Heart right ventricle (tissue), 16 donors: ENCODE results near the gene DENND1A. TPM values are rescaled to one million over a fixed set of nuclear protein-coding genes. Genes with fewer than 3 reads are reported as not detected.

Source experiments
- ATAC-seq, 8 donors: fragments of 200-7000 bp; cut with Tn5 transposase; one replicate each; pipeline ENCODE4 v1.9.1; 2020; ENCODE audit warnings: mild to moderate bottlenecking in 8 of 8, moderate library complexity in 8 of 8, moderate number of reproducible peaks in 1 of 8
- DNase-seq, 2 donors: peaks; one replicate each; pipeline ENCODE4 v3.0.0-alpha.2; 2020
- H3K27ac ChIP-seq, 10 donors: fragments of 200-600 bp; sonication (generic) in 2 of 10; one replicate each; pipeline versions ENCODE4 v1.5.0 to v1.8.0; 2020 to 2022; ENCODE audit warnings: mild to moderate bottlenecking in 3 of 10
- H3K27me3 ChIP-seq, 7 donors: fragments of 200-600 bp; one replicate each; pipeline ENCODE4 v1.8.0; 2021 to 2022; ENCODE audit warnings: mild to moderate bottlenecking in 2 of 7
- H3K36me3 ChIP-seq, 9 donors: fragments of 200-600 bp; sonication (generic) in 1 of 9; one replicate each; pipeline versions ENCODE4 v1.5.0 to v1.8.0; 2020 to 2022; ENCODE audit warnings: mild to moderate bottlenecking in 2 of 9
- H3K4me1 ChIP-seq, 9 donors: fragments of 200-600 bp; sonication (generic) in 1 of 9; one replicate each; pipeline versions ENCODE4 v1.5.0 to v1.8.0; 2020 to 2022; ENCODE audit warnings: mild to moderate bottlenecking in 4 of 9
- H3K4me3 ChIP-seq, 10 donors: fragments of 200-600 bp; sonication (generic) in 2 of 10; one replicate each; pipeline versions ENCODE4 v1.5.0 to v1.8.0; 2020 to 2022; ENCODE audit warnings: mild to moderate bottlenecking in 7 of 10, moderate library complexity in 2 of 10
- H3K9me3 ChIP-seq, 11 donors: fragments of 200-600 bp in 10 of 11; sonication (generic) in 2 of 11; one replicate each; pipeline versions ENCODE4 v1.5.0 to v1.8.0; 2013 to 2022; ENCODE audit warnings: mild to moderate bottlenecking in 2 of 11, control low read depth in 1 of 11, moderate library complexity in 1 of 11
- WGBS, 2 donors: extraction: QIAGEN DNeasy Blood & Tissue Kit; methylation state at CpG; one replicate each; pipeline ENCODE4 v1.1.7; 2013; ENCODE audit warnings: inconsistent platforms in 1 of 2; 5-methylcytosine and 5-hydroxymethylcytosine counted together
- intact Hi-C, 10 donors: fragments of 100-400 bp; cut with DNase I; formaldehyde crosslinking; loops; one replicate each; pipeline versions ENCODE4 v1.11.1 to v1.14.2; 2022
- polyA plus RNA-seq, 2 donors: library from polyadenylated mRNA; stranded (reverse); fragments of 200-250 nt; gene quantifications; one replicate each; pipeline ENCODE4 v1.2.3, GENCODE V29; 2013
- total RNA-seq, 10 donors: library from RNA; stranded (reverse); fragmentation: NEBNext Ultra II Directional in 3 of 10; extraction: Animal tissue kit (Norgen Biotek cat#: 25700) in 3 of 10; gene quantifications; one replicate each; pipeline versions ENCODE4 v1.2.1 to v1.2.4, GENCODE V29; 2021 to 2023
- TF ChIP-seq, protein P1 (sequence below), 9 donors: fragments of 200-600 bp; sonication (generic) in 2 of 9; IDR thresholded peaks; one replicate each; pipeline versions ENCODE4 v1.5.0 to v1.8.0; 2021 to 2022; ENCODE audit warnings: antibody characterized with exemption in 9 of 9, mild to moderate bottlenecking in 5 of 9, moderate library complexity in 1 of 9
- donor health status: Arrhythmogenic right ventricular cardiomyopathy.
- donor health status: ischemic (EF 13 %, LVEDD 7.1; RV severe dilation, severe dysfunction).
- donor health status: healthy with polysubstance abuse.
- donor health status: DM: no; HTN: yes; CAD: no.
- donor health status: DM: no; HTN: no; CAD: no.
- donor health status: ischemic (EF 25% LVEDD 6.9; RV normal size, moderate dysfunction).
- donor health status: ischemic (EF 25% LVEDD 5.7; RV mildly dilated, moderate dysfunction).
- donor health status: healthy.
- donor health status: DM: yes; HTN: yes; CAD: no.
- donor health status: Ischemic cardiomyopathy.
- donor health status: ischemic (EF 35%, LVEDD 5.7; RV mildly dilated, moderate dysfunction).
- donor health status: nonischemic (EF 11% LVEDD 7.7; RV severe dilation, severe dysfunction).
- donor health status: DM: yes; HTN: yes; CAD: no.
- donor health status: PGD.
- donor health status: ischemic (EF 29% LVEDD 5.4; RV normal size, mild dysfunction).
- donor health status: nonischemic (EF 23%, LVEDD 6.1; RV moderate dilation, normal function).

The DENND1A gene
- total and polyA plus RNA-seq, 12 donors = 7.3 to 19.6 (median 12.2) TPM

DNA sequence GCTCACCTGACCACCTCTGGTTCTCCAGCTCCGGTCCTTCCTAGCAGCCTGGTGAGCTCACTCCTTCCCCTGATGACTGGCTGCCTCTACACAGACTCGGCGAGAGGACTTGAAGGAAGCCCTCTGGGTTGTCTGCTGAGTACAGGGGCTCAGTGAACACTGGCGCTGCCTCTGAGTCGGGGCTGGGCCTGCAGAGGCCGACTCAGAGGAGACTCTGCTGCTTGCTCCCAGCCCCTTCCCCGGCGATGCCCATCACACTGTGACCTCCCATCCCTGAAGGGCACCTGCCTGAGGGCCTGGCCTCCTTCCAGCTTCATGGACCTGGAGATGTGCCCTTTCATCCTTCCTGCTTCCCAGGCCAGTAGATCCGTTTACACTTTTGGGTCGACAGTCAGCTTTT is 551.9 kb downstream of the DENND1A start:
- peaks cover 0 to 20% (median 9%) of the 10 kb centered on the region in 9 donors for H3K4me1 ChIP-seq
- peak in 1 of 2 donors; percentile 7 for DNase-seq
- no peak overlapping the region for H3K4me3 ChIP-seq
- intact Hi-C loops = loop anchor here in 1 of 10 donors (10.0 kb wide), 1 partner anchor 1553 kb away; no protein-coding TSS in a partner anchor
- no peak overlapping the region for H3K27ac ChIP-seq
- 66 to 69% methylated on average over 10 of the region's 10 CpGs for WGBS, 2 donors
- TF ChIP-seq, protein P1, sequence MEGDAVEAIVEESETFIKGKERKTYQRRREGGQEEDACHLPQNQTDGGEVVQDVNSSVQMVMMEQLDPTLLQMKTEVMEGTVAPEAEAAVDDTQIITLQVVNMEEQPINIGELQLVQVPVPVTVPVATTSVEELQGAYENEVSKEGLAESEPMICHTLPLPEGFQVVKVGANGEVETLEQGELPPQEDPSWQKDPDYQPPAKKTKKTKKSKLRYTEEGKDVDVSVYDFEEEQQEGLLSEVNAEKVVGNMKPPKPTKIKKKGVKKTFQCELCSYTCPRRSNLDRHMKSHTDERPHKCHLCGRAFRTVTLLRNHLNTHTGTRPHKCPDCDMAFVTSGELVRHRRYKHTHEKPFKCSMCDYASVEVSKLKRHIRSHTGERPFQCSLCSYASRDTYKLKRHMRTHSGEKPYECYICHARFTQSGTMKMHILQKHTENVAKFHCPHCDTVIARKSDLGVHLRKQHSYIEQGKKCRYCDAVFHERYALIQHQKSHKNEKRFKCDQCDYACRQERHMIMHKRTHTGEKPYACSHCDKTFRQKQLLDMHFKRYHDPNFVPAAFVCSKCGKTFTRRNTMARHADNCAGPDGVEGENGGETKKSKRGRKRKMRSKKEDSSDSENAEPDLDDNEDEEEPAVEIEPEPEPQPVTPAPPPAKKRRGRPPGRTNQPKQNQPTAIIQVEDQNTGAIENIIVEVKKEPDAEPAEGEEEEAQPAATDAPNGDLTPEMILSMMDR (IDR thresholded peaks at IDR 0.05) = no peak
- peaks cover 0 to 22% (median 0%) of the 10 kb centered on the region in 9 donors for H3K36me3 ChIP-seq
- no peaks in the 10 kb centered on the region for H3K9me3 ChIP-seq
- H3K27me3 ChIP-seq = peaks cover 9 to 33% (median 27%) of the 10 kb centered on the region in 7 donors
- ATAC-seq = no peak

DNA sequence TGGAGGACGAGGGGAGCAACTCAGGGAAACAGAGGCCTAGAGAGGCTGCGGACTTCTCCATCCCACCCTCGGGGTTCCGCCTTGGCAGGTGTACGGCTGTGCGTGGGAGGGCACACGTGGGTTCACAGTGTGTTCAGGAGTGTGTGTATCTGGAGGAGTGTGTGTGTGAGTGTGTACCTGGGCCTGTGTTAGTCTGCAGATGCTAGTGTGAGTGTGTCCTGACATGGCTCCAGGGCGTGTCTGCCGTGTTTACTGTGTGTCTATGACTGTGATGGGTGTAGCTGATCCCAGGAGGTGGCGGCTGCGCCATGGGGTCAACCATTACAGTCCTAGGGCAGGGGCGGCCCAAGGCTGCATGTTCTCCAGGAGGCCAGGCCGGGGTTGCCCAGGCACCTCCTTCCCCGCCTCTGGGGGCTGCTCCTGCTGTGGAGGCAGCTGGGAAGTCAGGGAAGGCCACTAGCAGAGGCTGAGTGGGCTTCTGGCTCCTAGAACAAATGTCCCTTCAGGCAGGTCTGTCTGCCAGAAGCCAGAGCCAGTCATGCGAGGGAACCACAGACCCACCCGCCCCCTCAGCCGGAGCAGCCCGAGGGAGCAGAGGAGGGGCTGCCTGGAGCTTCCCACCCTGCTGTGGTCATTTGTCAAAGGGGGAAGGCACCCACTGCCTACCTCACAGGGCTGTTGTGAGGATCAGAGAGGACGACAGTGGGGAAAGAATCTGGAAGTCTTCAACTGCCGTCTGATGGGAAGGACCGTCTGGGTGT is 552.5 kb downstream of the DENND1A start:
- ATAC-seq (peak in 2 of 8 donors; percentile 8 to 13), DNase-seq (no peak)
- H3K4me1 ChIP-seq = peaks cover 0 to 20% (median 9%) of the 10 kb centered on the region in 9 donors
- no peak overlapping the region for H3K27ac ChIP-seq
- no peaks in the 10 kb centered on the region for H3K9me3 ChIP-seq
- TF ChIP-seq, protein P1 (IDR thresholded peaks at IDR 0.05) = no peak
- H3K36me3 ChIP-seq = peaks cover 0 to 16% (median 0%) of the 10 kb centered on the region in 9 donors
- peaks cover 9 to 39% (median 33%) of the 10 kb centered on the region in 7 donors for H3K27me3 ChIP-seq
- no peak overlapping the region for H3K4me3 ChIP-seq
- 72 to 84% methylated on average over 21 of the region's 21 CpGs for WGBS, 2 donors
- intact Hi-C loops = loop anchor here in 1 of 10 donors (10.0 kb wide), 1 partner anchor 1553 kb away; no protein-coding TSS in a partner anchor

DNA sequence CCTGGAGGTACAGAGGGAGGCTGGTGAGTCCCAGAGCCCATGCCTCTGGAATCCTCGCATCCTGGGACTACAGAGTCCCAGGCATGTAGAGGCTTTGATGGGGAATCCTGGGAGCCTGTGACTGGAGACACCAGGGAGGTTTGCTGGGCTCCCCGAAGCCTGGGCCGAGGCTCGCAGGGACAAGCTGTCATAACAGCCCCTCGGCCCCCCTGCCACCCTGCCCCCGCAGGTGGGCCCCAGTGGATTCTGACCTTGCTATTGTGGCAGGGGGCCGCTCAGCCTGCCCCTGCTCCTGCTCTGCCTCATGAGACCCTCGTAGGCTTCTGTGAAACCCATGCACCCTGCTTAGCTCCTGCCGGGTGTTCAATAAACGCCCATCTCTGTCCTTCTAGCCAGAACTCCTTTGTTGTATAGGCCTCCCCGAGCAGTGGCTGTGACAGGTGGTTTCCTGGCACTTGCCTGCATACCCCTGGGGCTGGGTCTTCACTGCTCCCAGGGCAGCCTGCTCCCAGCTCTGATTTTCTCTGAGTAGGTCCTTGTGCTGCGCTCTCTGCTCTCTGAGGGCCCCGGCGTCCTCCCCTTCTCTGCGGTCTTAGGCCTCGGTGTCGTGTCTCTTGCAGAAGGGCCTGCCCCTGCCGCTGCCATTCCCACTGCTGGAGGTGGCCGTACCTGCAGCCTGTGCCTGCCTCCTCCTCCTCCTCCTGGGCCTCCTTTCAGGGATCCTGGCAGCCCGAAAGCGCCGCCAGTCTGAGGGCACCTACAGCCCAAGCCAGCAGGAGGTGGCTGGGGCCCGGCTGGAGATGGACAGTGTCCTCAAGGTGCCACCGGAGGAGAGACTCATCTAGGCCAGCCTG is 553.5 kb downstream of the DENND1A start:
- Histone ChIP-seq H3K27me3 (peaks cover 9 to 49% (median 42%) of the 10 kb centered on the region in 7 donors), H3K9me3 (no peaks in the 10 kb centered on the region), H3K27ac (no peak overlapping the region), H3K4me3 (no peak overlapping the region), H3K4me1 (peaks cover 0 to 20% (median 9%) of the 10 kb centered on the region in 9 donors), H3K36me3 (peaks cover 0 to 11% (median 0%) of the 10 kb centered on the region in 9 donors)
- DNase-seq (no peak), ATAC-seq (no peak)
- intact Hi-C loops = loop anchor here in 1 of 10 donors (10.0 kb wide), 1 partner anchor 1552 kb away; no protein-coding TSS in a partner anchor
- TF ChIP-seq, protein P1 (IDR thresholded peaks at IDR 0.05) = no peak
- 76 to 88% methylated on average over 24 of the region's 24 CpGs for WGBS, 2 donors
